Mesenchymal stem cell (in vitro differentiated cells and primary cell): ENCODE data around the gene BABAM2.

ENCODE experiments used
- DNase-seq: peaks from one replicate; pipeline ENCODE4 v3.0.0-alpha.2; 2013
- H2AFZ ChIP-seq: one replicate; pipeline ENCODE4 v1.6.1; 2013; ENCODE audit warnings: low read depth, mild to moderate bottlenecking, control low read depth, inconsistent platforms, low read length, moderate library complexity
- H2AK5ac ChIP-seq: 2 replicates; pipeline ENCODE4 v1.6.1; 2013; ENCODE audit warnings: low read length, moderate library complexity, mild to moderate bottlenecking, inconsistent platforms; ENCODE audit not compliant: severe bottlenecking
- H2BK120ac ChIP-seq: one replicate; pipeline ENCODE4 v1.6.1; 2013; ENCODE audit warnings: low read depth, mild to moderate bottlenecking, inconsistent platforms, low read length, moderate library complexity
- H2BK12ac ChIP-seq, 2 experiments: one replicate each; pipeline ENCODE4 v1.6.1; 2013; ENCODE audit warnings: inconsistent platforms in 2 of 2, low read length in 2 of 2, mild to moderate bottlenecking in 2 of 2, moderate library complexity in 2 of 2, control low read depth in 1 of 2
- H2BK15ac ChIP-seq: one replicate; pipeline ENCODE4 v1.6.1; 2013; ENCODE audit warnings: mild to moderate bottlenecking, low read depth, inconsistent platforms; ENCODE audit not compliant: poor library complexity, severe bottlenecking
- H2BK5ac ChIP-seq: 2 replicates; pipeline ENCODE4 v1.6.1; 2013; ENCODE audit warnings: low read depth, mild to moderate bottlenecking, low read length, control low read depth, inconsistent platforms; ENCODE audit not compliant: poor library complexity, severe bottlenecking
- H3K14ac ChIP-seq, 2 experiments: one replicate each; pipeline ENCODE4 v1.6.1; 2013; ENCODE audit warnings: inconsistent platforms in 2 of 2, low read length in 2 of 2, control low read depth in 1 of 2, mild to moderate bottlenecking in 1 of 2, moderate library complexity in 1 of 2
- H3K18ac ChIP-seq, 2 experiments: one replicate each; pipeline ENCODE4 v1.6.1; 2013; ENCODE audit warnings: inconsistent platforms in 2 of 2, low read length in 2 of 2, control low read depth in 1 of 2, low read depth in 1 of 2, mild to moderate bottlenecking in 1 of 2
- H3K23ac ChIP-seq, 2 experiments: one replicate each; pipeline ENCODE4 v1.6.1; 2013; ENCODE audit warnings: inconsistent platforms in 2 of 2, low read length in 2 of 2, mild to moderate bottlenecking in 2 of 2, moderate library complexity in 2 of 2, control low read depth in 1 of 2
- H3K27ac ChIP-seq: 2 replicates; pipeline ENCODE4 v1.5.1; 2013; ENCODE audit warnings: mild to moderate bottlenecking, moderate library complexity, low read length, control low read depth, inconsistent platforms; ENCODE audit not compliant: poor library complexity, severe bottlenecking
- H3K27me3 ChIP-seq, 2 experiments: 2 replicates each; pipeline versions ENCODE4 v1.6.1 to v1.7.0; 2013; ENCODE audit warnings: low read length in 2 of 2, mild to moderate bottlenecking in 2 of 2, moderate library complexity in 2 of 2, control low read depth in 1 of 2, inconsistent platforms in 1 of 2; ENCODE audit not compliant: control insufficient read depth in 1 of 2, insufficient read depth in 1 of 2
- H3K36me3 ChIP-seq, 2 experiments: 2 replicates each; pipeline versions ENCODE4 v1.6.1 to v1.7.0; 2013; ENCODE audit warnings: low read length in 2 of 2, control low read depth in 1 of 2, inconsistent platforms in 1 of 2, low read depth in 1 of 2, mild to moderate bottlenecking in 1 of 2; ENCODE audit not compliant: insufficient read depth in 2 of 2, control insufficient read depth in 1 of 2
- H3K4ac ChIP-seq, 2 experiments: one replicate each; pipeline ENCODE4 v1.6.1; 2013; ENCODE audit warnings: inconsistent platforms in 2 of 2, low read length in 2 of 2, mild to moderate bottlenecking in 2 of 2, moderate library complexity in 2 of 2, control low read depth in 1 of 2, low read depth in 1 of 2
- H3K4me1 ChIP-seq: 2 replicates; pipeline ENCODE4 v1.6.1; 2013; ENCODE audit warnings: low read depth, low read length, control low read depth; ENCODE audit not compliant: control insufficient read depth, insufficient read depth
- H3K4me2 ChIP-seq: 2 replicates; pipeline ENCODE4 v1.6.1; 2013; ENCODE audit warnings: low read length, mild to moderate bottlenecking, inconsistent platforms; ENCODE audit not compliant: poor library complexity, severe bottlenecking
- H3K4me3 ChIP-seq, 2 experiments: 2 replicates each; pipeline versions ENCODE4 v1.5.1 to v1.7.0; 2013; ENCODE audit warnings: low read length in 2 of 2, mild to moderate bottlenecking in 2 of 2, control low read depth in 1 of 2, low read depth in 1 of 2; ENCODE audit not compliant: insufficient read depth in 1 of 2
- H3K79me1 ChIP-seq: replicated peaks from 2 replicates; pipeline ENCODE4 v1.6.1; 2013; ENCODE audit warnings: mild to moderate bottlenecking, control low read depth, low read length, inconsistent platforms; ENCODE audit not compliant: poor library complexity, severe bottlenecking
- H3K9ac ChIP-seq: 2 replicates; pipeline ENCODE4 v1.7.0; 2013; ENCODE audit warnings: mild to moderate bottlenecking, low read length, moderate library complexity
- H3K9me3 ChIP-seq: 2 replicates; pipeline ENCODE4 v1.7.0; 2013; ENCODE audit warnings: mild to moderate bottlenecking, low read length; ENCODE audit not compliant: control insufficient read depth
- H4K8ac ChIP-seq: one replicate; pipeline ENCODE4 v1.6.1; 2013; ENCODE audit warnings: inconsistent platforms, mild to moderate bottlenecking, low read length, moderate library complexity
- H4K91ac ChIP-seq: one replicate; pipeline ENCODE4 v1.6.1; 2013; ENCODE audit warnings: mild to moderate bottlenecking, low read length, inconsistent platforms
- WGBS: methylation state at CpG from one replicate; pipeline ENCODE4 v1.1.7; 2013; ENCODE audit warnings: mixed read lengths; 5-methylcytosine and 5-hydroxymethylcytosine counted together

Gene BABAM2

GRCh38 chr2:28074137-28074536 is 183.6 kb downstream of the BABAM2 start:
- no peak overlapping the region for H3K18ac ChIP-seq
- H3K79me1 ChIP-seq, result peaks cover 3% of the 10 kb centered on the region
- no peak overlapping the region for H4K91ac ChIP-seq
- H3K27me3 ChIP-seq, result no peaks in the 10 kb centered on the region
- no peak overlapping the region for H2BK120ac ChIP-seq
- no peak overlapping the region for H2AFZ ChIP-seq
- H3K4me2 ChIP-seq, result no peak overlapping the region
- H3K9me3 ChIP-seq, result no peaks in the 10 kb centered on the region
- no peak overlapping the region for H2AK5ac ChIP-seq
- no peak overlapping the region for H2BK12ac ChIP-seq
- H3K36me3 ChIP-seq, result no peaks in the 10 kb centered on the region
- H4K8ac ChIP-seq, result no peak overlapping the region
- H3K4me1 ChIP-seq, result no peaks in the 10 kb centered on the region
- WGBS, result no CpG with 5 or more reads among the region's 1 CpG
- no peak overlapping the region for H3K14ac ChIP-seq
- H3K27ac ChIP-seq, result no peak overlapping the region
- no peak overlapping the region for H3K4ac ChIP-seq
- H3K9ac ChIP-seq, result no peak overlapping the region
- no peak for DNase-seq
- H2BK5ac ChIP-seq, result no peak overlapping the region
- no peak overlapping the region for H3K4me3 ChIP-seq
- H3K23ac ChIP-seq, result no peak overlapping the region
- H2BK15ac ChIP-seq, result no peak overlapping the region

GRCh38 chr2:28080911-28081310 is 190.4 kb downstream of the BABAM2 start:
- Histone ChIP-seq H2BK15ac (no peak overlapping the region), H3K27me3 (no peaks in the 10 kb centered on the region), H2BK12ac (peak overlapping the region in 1 of 2 experiments; percentile 51), H3K4me2 (no peak overlapping the region), H3K9me3 (no peaks in the 10 kb centered on the region), H4K91ac (no peak overlapping the region), H3K9ac (peak overlapping the region; percentile 45), H3K4ac (peak overlapping the region in 1 of 2 experiments; percentile 65), H3K36me3 (no peaks in the 10 kb centered on the region), H3K27ac (peak overlapping the region; percentile 65), H2BK120ac (no peak overlapping the region), H4K8ac (peak overlapping the region; percentile 63), H3K4me1 (peaks cover 3% of the 10 kb centered on the region), H2BK5ac (peak overlapping the region; percentile 39), H2AFZ (no peak overlapping the region), H2AK5ac (peak overlapping the region; percentile 25), H3K4me3 (no peak overlapping the region), H3K14ac (no peak overlapping the region), H3K23ac (no peak overlapping the region), H3K79me1 (peaks cover 6% of the 10 kb centered on the region), H3K18ac (no peak overlapping the region)
- peak; percentile 73 for DNase-seq
- WGBS, result 40% methylated on average over 1 of the region's 5 CpGs

GRCh38 chr2:28082131-28082530 is 191.6 kb downstream of the BABAM2 start:
- Histone ChIP-seq H3K4me1 (peaks cover 3% of the 10 kb centered on the region), H2BK5ac (no peak overlapping the region), H2AFZ (no peak overlapping the region), H3K9me3 (no peaks in the 10 kb centered on the region), H3K4ac (no peak overlapping the region), H3K79me1 (peaks cover 7% of the 10 kb centered on the region), H3K4me3 (no peak overlapping the region), H3K23ac (no peak overlapping the region), H3K9ac (no peak overlapping the region), H3K18ac (no peak overlapping the region), H2BK12ac (no peak overlapping the region), H3K27ac (peak overlapping the region; percentile 69), H2BK120ac (no peak overlapping the region), H4K8ac (no peak overlapping the region), H3K36me3 (no peaks in the 10 kb centered on the region), H2AK5ac (no peak overlapping the region), H3K14ac (no peak overlapping the region), H3K27me3 (no peaks in the 10 kb centered on the region), H4K91ac (no peak overlapping the region), H2BK15ac (no peak overlapping the region), H3K4me2 (peak overlapping the region; percentile 33)
- 32% methylated on average over 2 of the region's 2 CpGs for WGBS
- peak; percentile 39 for DNase-seq

GRCh38 chr2:28083476-28083875 is 192.9 kb downstream of the BABAM2 start:
- H3K27me3 ChIP-seq, result no peaks in the 10 kb centered on the region

More at GRCh38 chr2:28083476-28083875, 192.9 kb downstream of the BABAM2 start:
- H3K4me3 ChIP-seq, result no peak overlapping the region
- H3K4me1 ChIP-seq, result peaks cover 6% of the 10 kb centered on the region
- no peak overlapping the region for H2AFZ ChIP-seq
- 97% methylated on average over 2 of the region's 3 CpGs for WGBS
- H3K4me2 ChIP-seq, result no peak overlapping the region
- no peak overlapping the region for H3K9ac ChIP-seq
- H2AK5ac ChIP-seq, result no peak overlapping the region
- H4K8ac ChIP-seq, result no peak overlapping the region
- no peak overlapping the region for H3K18ac ChIP-seq
- no peak overlapping the region for H2BK5ac ChIP-seq
- H2BK15ac ChIP-seq, result no peak overlapping the region
- peaks cover 10% of the 10 kb centered on the region for H3K79me1 ChIP-seq
- no peak overlapping the region for H2BK12ac ChIP-seq
- H4K91ac ChIP-seq, result no peak overlapping the region
- no peak overlapping the region for H3K23ac ChIP-seq
- no peaks in the 10 kb centered on the region for H3K9me3 ChIP-seq
- no peak overlapping the region for H3K27ac ChIP-seq
- no peak overlapping the region for H2BK120ac ChIP-seq
- DNase-seq, result no peak
- H3K4ac ChIP-seq, result no peak overlapping the region
- no peak overlapping the region for H3K14ac ChIP-seq
- H3K36me3 ChIP-seq, result no peaks in the 10 kb centered on the region
